K562 (cell line): ENCODE results near the gene DNAH3.

Source experiments
- CAMTA2 ChIP-seq: fragments of 250-450 bp; sonication (Bioruptor Pico); conservative IDR thresholded peaks from 2 replicates; pipeline ENCODE4 v1.5.1; 2022
- FOXM1 ChIP-seq, 2 experiments: fragments of 450-650 bp in 1 of 2; sonication (generic) in 1 of 2; formaldehyde crosslinking in 1 of 2; IDR thresholded peaks; 2 replicates each; pipeline versions ENCODE4 v1.6.1 to v1.9.0; 2017 to 2022; ENCODE audit warnings: low read depth in 2 of 2, mild to moderate bottlenecking in 2 of 2, missing genetic modification reagents in 1 of 2, moderate library complexity in 1 of 2
- GATA2 ChIP-seq: sonication (generic); formaldehyde crosslinking; IDR thresholded peaks from 2 replicates; pipeline ENCODE4 v1.4.0; 2020; ENCODE audit warnings: mild to moderate bottlenecking, missing genetic modification reagents
- GTF3C2 ChIP-seq: IDR thresholded peaks from 3 replicates; pipeline ENCODE4 v1.6.1; 2011; ENCODE audit warnings: borderline replicate concordance, mild to moderate bottlenecking, moderate library complexity; ENCODE audit not compliant: insufficient read length; ENCODE audit errors: extremely low read depth
- JUND ChIP-seq, 2 experiments: IDR thresholded peaks; 2 replicates in 1 of 2; 3 replicates in 1 of 2; pipeline ENCODE4 v1.6.1; 2011; ENCODE audit warnings: borderline replicate concordance in 2 of 2, low read depth in 2 of 2, low read length in 2 of 2, improper control_type of control experiment in 1 of 2, missing biosample characterization in 1 of 2, missing genetic modification characterization in 1 of 2, missing genetic modification reagents in 1 of 2
- PHF20 ChIP-seq: fragments of 450-650 bp; IDR thresholded peaks from 2 replicates; pipeline ENCODE4 v1.6.1; 2018; ENCODE audit not compliant: partially characterized antibody
- POLR2A ChIP-seq: fragments of 450-650 bp; conservative IDR thresholded peaks from 2 replicates; pipeline ENCODE4 v1.6.1; 2016
- RAD21 ChIP-seq, 2 experiments: fragments of 250-450 bp in 1 of 2; fragments of 450-650 bp in 1 of 2; sonication (Bioruptor Pico) in 1 of 2; formaldehyde crosslinking in 1 of 2; IDR thresholded peaks in 1 of 2; conservative IDR thresholded peaks in 1 of 2; 2 replicates each; pipeline versions ENCODE4 v1.4.0 to v1.8.0; 2020 to 2022; ENCODE audit warnings: mild to moderate bottlenecking in 2 of 2, moderate library complexity in 1 of 2
- SAFB2 ChIP-seq: fragments of 200-400 bp; formaldehyde crosslinking; IDR thresholded peaks from 2 replicates; pipeline ENCODE4 v1.6.1; 2018; ENCODE audit warnings: borderline replicate concordance, low read length, low read depth, moderate library complexity; ENCODE audit not compliant: severe bottlenecking
- ZNF184 ChIP-seq: sonication (generic); formaldehyde crosslinking; IDR thresholded peaks from 2 replicates; pipeline ENCODE4 v1.5.0; 2020; ENCODE audit warnings: missing genetic modification reagents
- TF ChIP-seq, protein P1 (sequence below), 3 experiments: IDR thresholded peaks in 2 of 3; conservative IDR thresholded peaks in 1 of 3; 2 replicates each; pipeline ENCODE4 v1.5.1; 2011 to 2012; ENCODE audit warnings: low read length in 3 of 3, mild to moderate bottlenecking in 3 of 3, control low read depth in 2 of 3, improper control_type of control experiment in 1 of 3, inconsistent platforms in 1 of 3, low read depth in 1 of 3, mixed read lengths in 1 of 3, moderate library complexity in 1 of 3; ENCODE audit not compliant: insufficient read depth in 2 of 3
- TF ChIP-seq, protein P2 (sequence below), 2 experiments: fragments of 450-650 bp; formaldehyde crosslinking in 1 of 2; IDR thresholded peaks; 2 replicates each; pipeline versions ENCODE4 v1.4.0 to v1.6.1; 2014 to 2020; ENCODE audit warnings: mild to moderate bottlenecking in 2 of 2, borderline replicate concordance in 1 of 2, low read depth in 1 of 2

- TF ChIP-seq CAMTA2 (CRISPR knock-in tag) (no peak), FOXM1 (IDR thresholded peaks at IDR 0.05; ENCODE audit: low read depth) (no peak), FOXM1 (CRISPR knock-in tag; IDR thresholded peaks at IDR 0.05; ENCODE audit: low read depth) (no peak), RAD21 (CRISPR knock-in tag; conservative IDR thresholded peaks at IDR 0.05 in 1 of 2, IDR thresholded peaks at IDR 0.05 in 1 of 2) (peak; percentile 77 to 90), SAFB2 (no peak), ZNF184 (CRISPR knock-in tag) (no peak), POLR2A (no peak), GATA2 (CRISPR knock-in tag) (no peak), PHF20 (no peak), GTF3C2 (no peak), JUND (IDR thresholded peaks at IDR 0.05; ENCODE audit: borderline replicate concordance, low read depth, low read length) (no peak), JUND (tag; IDR thresholded peaks at IDR 0.05; ENCODE audit: borderline replicate concordance, low read depth, low read length) (no peak)
- TF ChIP-seq, protein P1, sequence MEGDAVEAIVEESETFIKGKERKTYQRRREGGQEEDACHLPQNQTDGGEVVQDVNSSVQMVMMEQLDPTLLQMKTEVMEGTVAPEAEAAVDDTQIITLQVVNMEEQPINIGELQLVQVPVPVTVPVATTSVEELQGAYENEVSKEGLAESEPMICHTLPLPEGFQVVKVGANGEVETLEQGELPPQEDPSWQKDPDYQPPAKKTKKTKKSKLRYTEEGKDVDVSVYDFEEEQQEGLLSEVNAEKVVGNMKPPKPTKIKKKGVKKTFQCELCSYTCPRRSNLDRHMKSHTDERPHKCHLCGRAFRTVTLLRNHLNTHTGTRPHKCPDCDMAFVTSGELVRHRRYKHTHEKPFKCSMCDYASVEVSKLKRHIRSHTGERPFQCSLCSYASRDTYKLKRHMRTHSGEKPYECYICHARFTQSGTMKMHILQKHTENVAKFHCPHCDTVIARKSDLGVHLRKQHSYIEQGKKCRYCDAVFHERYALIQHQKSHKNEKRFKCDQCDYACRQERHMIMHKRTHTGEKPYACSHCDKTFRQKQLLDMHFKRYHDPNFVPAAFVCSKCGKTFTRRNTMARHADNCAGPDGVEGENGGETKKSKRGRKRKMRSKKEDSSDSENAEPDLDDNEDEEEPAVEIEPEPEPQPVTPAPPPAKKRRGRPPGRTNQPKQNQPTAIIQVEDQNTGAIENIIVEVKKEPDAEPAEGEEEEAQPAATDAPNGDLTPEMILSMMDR (IDR thresholded peaks at IDR 0.05 in 2 of 3, conservative IDR thresholded peaks at IDR 0.05 in 1 of 3; ENCODE audit: insufficient read depth in 2 of 3, low read depth in 1 of 3, low read length in 3 of 3): peak; percentile 71 to 90 (median 78)
- TF ChIP-seq, protein P2, sequence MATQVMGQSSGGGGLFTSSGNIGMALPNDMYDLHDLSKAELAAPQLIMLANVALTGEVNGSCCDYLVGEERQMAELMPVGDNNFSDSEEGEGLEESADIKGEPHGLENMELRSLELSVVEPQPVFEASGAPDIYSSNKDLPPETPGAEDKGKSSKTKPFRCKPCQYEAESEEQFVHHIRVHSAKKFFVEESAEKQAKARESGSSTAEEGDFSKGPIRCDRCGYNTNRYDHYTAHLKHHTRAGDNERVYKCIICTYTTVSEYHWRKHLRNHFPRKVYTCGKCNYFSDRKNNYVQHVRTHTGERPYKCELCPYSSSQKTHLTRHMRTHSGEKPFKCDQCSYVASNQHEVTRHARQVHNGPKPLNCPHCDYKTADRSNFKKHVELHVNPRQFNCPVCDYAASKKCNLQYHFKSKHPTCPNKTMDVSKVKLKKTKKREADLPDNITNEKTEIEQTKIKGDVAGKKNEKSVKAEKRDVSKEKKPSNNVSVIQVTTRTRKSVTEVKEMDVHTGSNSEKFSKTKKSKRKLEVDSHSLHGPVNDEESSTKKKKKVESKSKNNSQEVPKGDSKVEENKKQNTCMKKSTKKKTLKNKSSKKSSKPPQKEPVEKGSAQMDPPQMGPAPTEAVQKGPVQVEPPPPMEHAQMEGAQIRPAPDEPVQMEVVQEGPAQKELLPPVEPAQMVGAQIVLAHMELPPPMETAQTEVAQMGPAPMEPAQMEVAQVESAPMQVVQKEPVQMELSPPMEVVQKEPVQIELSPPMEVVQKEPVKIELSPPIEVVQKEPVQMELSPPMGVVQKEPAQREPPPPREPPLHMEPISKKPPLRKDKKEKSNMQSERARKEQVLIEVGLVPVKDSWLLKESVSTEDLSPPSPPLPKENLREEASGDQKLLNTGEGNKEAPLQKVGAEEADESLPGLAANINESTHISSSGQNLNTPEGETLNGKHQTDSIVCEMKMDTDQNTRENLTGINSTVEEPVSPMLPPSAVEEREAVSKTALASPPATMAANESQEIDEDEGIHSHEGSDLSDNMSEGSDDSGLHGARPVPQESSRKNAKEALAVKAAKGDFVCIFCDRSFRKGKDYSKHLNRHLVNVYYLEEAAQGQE (IDR thresholded peaks at IDR 0.05; ENCODE audit: borderline replicate concordance): peak; percentile 53; the same call in 1 of the 2 replicates
- TF ChIP-seq, protein P2 (CRISPR knock-in tag; IDR thresholded peaks at IDR 0.05; ENCODE audit: low read depth): no peak
Observed at GRCh38 chr16:21156767-21157467, 6.3 kb upstream of the DNAH3 start.
